Suprapubic skin (tissue), 4 donors: ENCODE data around the gene CBX2. TPM values are rescaled to one million over a fixed set of nuclear protein-coding genes. Genes with fewer than 3 reads are reported as not detected.

Experiments
- DNase-seq, 2 donors: peaks; one replicate each; pipeline ENCODE4 v3.0.0-alpha.2; 2019; ENCODE audit warnings: low spot score in 2 of 2
- H3K27ac ChIP-seq: fragments of 200-600 bp; sonication (generic); one replicate; pipeline ENCODE4 v1.5.1; 2019
- H3K27me3 ChIP-seq: fragments of 200-600 bp; sonication (generic); one replicate; pipeline ENCODE4 v1.5.1; 2019
- H3K36me3 ChIP-seq: fragments of 200-600 bp; sonication (generic); one replicate; pipeline ENCODE4 v1.5.1; 2019
- H3K4me1 ChIP-seq: fragments of 200-600 bp; sonication (generic); one replicate; pipeline ENCODE4 v1.5.1; 2019
- H3K4me3 ChIP-seq: fragments of 200-600 bp; sonication (generic); one replicate; pipeline ENCODE4 v1.5.1; 2019; ENCODE audit warnings: mild to moderate bottlenecking
- H3K9me3 ChIP-seq: fragments of 200-600 bp; sonication (generic); one replicate; pipeline ENCODE4 v1.5.1; 2019
- CTCF ChIP-seq, 2 donors: fragments of 200-600 bp in 1 of 2; fragments of 450-650 bp in 1 of 2; sonication (generic) in 1 of 2; IDR thresholded peaks; one replicate each; pipeline ENCODE4 v1.5.1; 2016 to 2019; ENCODE audit warnings: antibody characterized with exemption in 2 of 2, mild to moderate bottlenecking in 1 of 2, moderate library complexity in 1 of 2
- EP300 ChIP-seq: sonication (generic); formaldehyde crosslinking; IDR thresholded peaks from one replicate; pipeline ENCODE4 v1.6.1; 2017; ENCODE audit warnings: antibody characterized with exemption
- POLR2A ChIP-seq, 2 donors: fragments of 450-650 bp; IDR thresholded peaks; one replicate each; pipeline ENCODE4 v1.6.1; 2017; ENCODE audit warnings: antibody characterized with exemption in 2 of 2, mild to moderate bottlenecking in 2 of 2, moderate library complexity in 2 of 2
- POLR2AphosphoS5 ChIP-seq, 3 donors: sonication (generic); formaldehyde crosslinking; IDR thresholded peaks; one replicate each; pipeline ENCODE4 v1.6.1; 2017; ENCODE audit warnings: antibody characterized with exemption in 3 of 3
- WGBS: methylation state at CpG from one replicate; pipeline ENCODE4 v1.1.5; 2018; 5-methylcytosine and 5-hydroxymethylcytosine counted together
- total RNA-seq, 4 donors: library from RNA; depleted of rRNA; stranded (reverse); fragments of >200 nt; gene quantifications; one replicate each; pipeline ENCODE4 v1.1.0, GENCODE V29; 2016

Gene CBX2
- total RNA-seq, 4 donors from 2014 or later, result 2.2 to 7.0 (median 5.2) TPM

- H3K4me3 ChIP-seq, result peak overlapping the region; percentile 87
- no peaks in the 10 kb centered on the region for H3K9me3 ChIP-seq
- peak overlapping the region; percentile 96 for H3K27ac ChIP-seq
- TF ChIP-seq CTCF (IDR thresholded peaks at IDR 0.05) (no peak), POLR2AphosphoS5 (IDR thresholded peaks at IDR 0.05) (no peak), POLR2A (IDR thresholded peaks at IDR 0.05) (no peak), EP300 (no peak)
- 17% methylated on average over 30 of the region's 41 CpGs for whole genome bisulfite sequencing
- peaks cover 78% of the 10 kb centered on the region for H3K4me1 ChIP-seq
- peaks cover 20% of the 10 kb centered on the region for H3K36me3 ChIP-seq
- H3K27me3 ChIP-seq, result peaks cover 22% of the 10 kb centered on the region
- peak in 1 of 2 donors; percentile 87 for DNase-seq
Measured at GRCh38 chr17:79836972-79837887, 59.3 kb downstream of the CBX2 start.

Other genes starting within 250 kb of the CBX2 start
- gene RBFOX3, start 167.1 kb upstream of the CBX2 start, total RNA-seq, result not detected
- gene ENPP7, start 47.2 kb upstream of the CBX2 start, total RNA-seq, result not detected
- gene CBX8, start 18.9 kb downstream of the CBX2 start, total RNA-seq, result 1 to 10 TPM; 2.3 to 6.4 (median 3.1) TPM
- 10 to 100 TPM; 33.0 to 47.7 (median 38.0) TPM for gene CBX4, start 61.3 kb downstream of the CBX2 start, total RNA-seq